ENCODE measurements around the gene GPR26.

Gene GPR26

GRCh38 chr10:123703195-123703790, 37.1 kb downstream of the GPR26 start:
- TF ChIP-seq CTCF (IDR thresholded peaks at IDR 0.05): no peak
- no peak for TF ChIP-seq ZFX (IDR thresholded peaks at IDR 0.05; ENCODE audit: borderline replicate concordance)
- H3K27ac ChIP-seq: no peak overlapping the region

GRCh38 chr10:123704076-123704475, 37.9 kb downstream of the GPR26 start:
- no peak for TF ChIP-seq ZFX (IDR thresholded peaks at IDR 0.05; ENCODE audit: borderline replicate concordance)
- no peak for TF ChIP-seq CTCF (IDR thresholded peaks at IDR 0.05)
- no peak overlapping the region for H3K27ac ChIP-seq

GRCh38 chr10:123704812-123705211, 38.7 kb downstream of the GPR26 start:
- H3K27ac ChIP-seq: no peak overlapping the region
- no peak for TF ChIP-seq CTCF (IDR thresholded peaks at IDR 0.05)
- TF ChIP-seq ZFX (IDR thresholded peaks at IDR 0.05; ENCODE audit: borderline replicate concordance): no peak

GRCh38 chr10:123706236-123706635, 40.1 kb downstream of the GPR26 start:
- TF ChIP-seq ZFX (IDR thresholded peaks at IDR 0.05; ENCODE audit: borderline replicate concordance) (no peak), CTCF (IDR thresholded peaks at IDR 0.05) (no peak)
- no peak overlapping the region for H3K27ac ChIP-seq

- no peak for TF ChIP-seq ZFX (IDR thresholded peaks at IDR 0.05; ENCODE audit: borderline replicate concordance)
- TF ChIP-seq CTCF (IDR thresholded peaks at IDR 0.05): no peak
These were observed 49.4 kb downstream of the GPR26 start for GRCh38 chr10:123715546-123715945.

GRCh38 chr10:123717336-123717735, 51.2 kb downstream of the GPR26 start:
- H3K27ac ChIP-seq: no peak overlapping the region
- TF ChIP-seq ZFX (IDR thresholded peaks at IDR 0.05; ENCODE audit: borderline replicate concordance) (no peak), CTCF (IDR thresholded peaks at IDR 0.05) (no peak)

More at GRCh38 chr10:123715546-123715945, 49.4 kb downstream of the GPR26 start:
- H3K27ac ChIP-seq: no peak overlapping the region

- H3K27ac ChIP-seq: no peak overlapping the region
- TF ChIP-seq CTCF (IDR thresholded peaks at IDR 0.05) (no peak), ZFX (IDR thresholded peaks at IDR 0.05; ENCODE audit: borderline replicate concordance) (no peak)
These were observed 52.4 kb downstream of the GPR26 start for GRCh38 chr10:123718544-123719060.
